ENCODE data around the gene TMX2. TPM values are rescaled to one million over a fixed set of nuclear protein-coding genes. Genes with fewer than 3 reads are reported as not detected.

TMX2 gene
- total and polyA plus RNA-seq, 9 of the 15 experiments (the other 6 are each of a cell fraction or from before 2014, with no cell fraction given): 176 to 433 (median 227) TPM

- TF ChIP-seq ZBTB7A (IDR thresholded peaks at IDR 0.05; ENCODE audit: borderline replicate concordance, control insufficient read depth, low read depth, low read length): no peak
- no peak for TF ChIP-seq NFXL1 (CRISPR knock-in tag; IDR thresholded peaks at IDR 0.05)
- peak; percentile 21 to 41; a peak in 2 of 4 replicates for TF ChIP-seq KDM1A (IDR thresholded peaks at IDR 0.05)
- TF ChIP-seq ZNF121 (CRISPR knock-in tag; conservative IDR thresholded peaks at IDR 0.05): no peak
- TF ChIP-seq RREB1 (CRISPR knock-in tag; IDR thresholded peaks at IDR 0.05): no peak
- no peak for TF ChIP-seq CLOCK (CRISPR knock-in tag; IDR thresholded peaks at IDR 0.05; ENCODE audit: borderline replicate concordance)
- TF ChIP-seq TRIM24 (IDR thresholded peaks at IDR 0.05): peak; percentile 69 to 78; a peak in 3 of 4 replicates
- TF ChIP-seq STAT5A (IDR thresholded peaks at IDR 0.05; ENCODE audit: borderline replicate concordance, low read length): peak; percentile 57
- TF ChIP-seq HMGXB4 (CRISPR knock-in tag; IDR thresholded peaks at IDR 0.05): no peak
- TF ChIP-seq EP400 (IDR thresholded peaks at IDR 0.05): no peak
- TF ChIP-seq HDAC6 (IDR thresholded peaks at IDR 0.05; ENCODE audit: low read depth, low read length): no peak
- 0 out of 2 replicates have a peak, but pooled peaks have one; percentile 25 for TF ChIP-seq GATA2 (CRISPR knock-in tag; IDR thresholded peaks at IDR 0.05)
- no peak for TF ChIP-seq ZNF174 (CRISPR knock-in tag; IDR thresholded peaks at IDR 0.05)
- TF ChIP-seq ZFP1 (CRISPR knock-in tag; IDR thresholded peaks at IDR 0.05): no peak
- TF ChIP-seq ASH1L (IDR thresholded peaks at IDR 0.05; ENCODE audit: borderline replicate concordance, low read depth, partially characterized antibody): no peak
- TF ChIP-seq CHD2 (IDR thresholded peaks at IDR 0.05; ENCODE audit: low read depth, low read length): no peak
- TF ChIP-seq PHF20 (IDR thresholded peaks at IDR 0.05; ENCODE audit: partially characterized antibody): no peak
- TF ChIP-seq CCAR2 (IDR thresholded peaks at IDR 0.05; ENCODE audit: low read depth, low read length): no peak
- no peak for TF ChIP-seq HLTF (IDR thresholded peaks at IDR 0.05)
- TF ChIP-seq SRSF7 (optimal IDR thresholded peaks at IDR 0.05; ENCODE audit: low read depth, low read length): no peak
- TF ChIP-seq ARID1B (IDR thresholded peaks at IDR 0.05): peak; percentile 90
- TF ChIP-seq ZNF140 (CRISPR knock-in tag; IDR thresholded peaks at IDR 0.05): no peak
Observed at GRCh38 chr11:57764972-57765371, 52.6 kb downstream of the TMX2 start (continued).
